ENCODE results near the gene OPN4.
"Not testable (repeated sequence)": the region's sequence is repeated elsewhere in the genome, so short reads cannot be mapped to it uniquely, and the experiment has no call there.

Gene OPN4

DNA sequence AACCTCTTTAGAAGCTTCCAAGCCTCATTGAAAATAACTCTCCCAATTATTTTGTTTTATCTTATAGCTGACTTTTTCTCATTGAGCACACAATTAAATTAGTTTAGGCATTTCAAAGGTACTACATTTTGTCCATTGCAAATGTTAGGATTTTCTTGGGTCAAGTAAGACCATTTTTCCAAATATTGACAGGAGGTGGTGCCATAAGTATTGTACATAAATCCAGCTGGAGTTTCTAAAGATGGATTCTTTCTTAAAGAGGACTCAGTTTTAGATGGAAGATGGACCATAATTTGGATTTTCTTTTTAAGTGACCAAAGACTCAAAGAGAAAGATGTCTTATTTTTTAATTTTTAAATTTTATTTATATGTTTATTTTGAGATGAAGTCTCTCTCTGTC lies 12.3 kb upstream of the OPN4 start:
- no peak overlapping the region for H3K4me3 Mint-ChIP-seq
- no peak for DNase-seq
- H3K27me3 Mint-ChIP-seq, result peaks cover 6 to 8% of the 10 kb centered on the region in 2 donors
- H3K4me1 Mint-ChIP-seq, result peaks cover 0 to 8% of the 10 kb centered on the region in 2 donors
- no peak overlapping the region for H3K27ac Mint-ChIP-seq
- no peak for ATAC-seq (replicated peaks)
- peaks cover 0 to 5% of the 10 kb centered on the region in 2 donors for H3K9me3 Mint-ChIP-seq
- H3K36me3 Mint-ChIP-seq, result no peaks in the 10 kb centered on the region

DNA sequence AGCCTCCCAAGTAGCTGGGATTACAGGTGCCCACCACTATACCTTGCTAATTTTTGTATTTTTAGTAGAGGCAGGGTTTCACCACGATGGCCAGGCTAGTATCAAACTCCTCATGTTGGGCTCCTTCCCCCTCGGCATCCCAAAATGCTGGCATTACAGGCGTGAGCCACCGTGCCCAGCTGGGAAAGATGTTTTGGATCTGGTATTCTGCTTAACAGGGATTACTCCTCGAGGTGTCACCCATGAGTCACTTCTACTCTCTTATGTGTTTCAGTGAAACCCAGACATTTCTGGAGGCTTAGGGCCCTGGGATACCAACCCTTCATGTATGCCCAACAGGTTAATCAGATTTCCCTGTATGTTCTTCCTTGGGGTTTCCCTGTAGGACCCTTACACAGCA lies 11.8 kb upstream of the OPN4 start:
- no peaks in the 10 kb centered on the region for H3K36me3 Mint-ChIP-seq
- H3K4me1 Mint-ChIP-seq, result peaks cover 0 to 8% of the 10 kb centered on the region in 2 donors
- H3K27me3 Mint-ChIP-seq, result peaks cover 6 to 8% of the 10 kb centered on the region in 2 donors
- ATAC-seq (replicated peaks) (no peak), DNase-seq (no peak)
- H3K4me3 Mint-ChIP-seq, result no peak overlapping the region
- H3K9me3 Mint-ChIP-seq, result peaks cover 0 to 5% of the 10 kb centered on the region in 2 donors
- no peak overlapping the region for H3K27ac Mint-ChIP-seq

DNA sequence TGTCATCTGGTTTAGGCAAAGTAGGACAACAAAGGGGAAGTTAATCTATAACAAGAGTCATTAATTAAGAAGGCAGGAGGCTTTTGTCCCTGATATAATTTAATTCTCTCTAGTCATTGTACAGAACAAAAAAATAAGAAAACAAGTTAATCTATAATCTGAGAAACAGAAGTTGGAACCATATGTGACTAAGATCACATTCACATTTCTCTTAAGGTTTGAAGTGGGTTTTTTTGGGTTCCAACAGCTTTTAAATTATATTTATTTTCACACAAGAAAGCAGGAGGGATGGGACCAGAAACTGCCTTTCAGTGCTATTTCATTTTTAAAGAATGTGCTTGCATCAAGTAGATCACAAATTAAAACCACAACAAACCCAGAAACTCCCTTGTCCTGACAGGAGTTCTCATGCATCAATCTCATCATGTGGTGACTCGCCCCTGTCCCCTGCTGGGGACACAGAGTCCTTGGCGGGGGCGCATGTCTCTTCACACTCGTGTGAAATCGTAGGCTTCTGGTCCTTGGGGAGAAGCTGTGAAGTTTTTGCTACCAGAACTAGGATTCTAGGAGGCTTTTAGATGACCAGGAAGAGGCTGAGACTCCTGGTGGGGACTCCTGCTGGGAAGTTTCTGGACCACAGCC lies 10.1 kb upstream of the OPN4 start:
- no peaks in the 10 kb centered on the region for H3K36me3 Mint-ChIP-seq
- no peak for DNase-seq

DNA sequence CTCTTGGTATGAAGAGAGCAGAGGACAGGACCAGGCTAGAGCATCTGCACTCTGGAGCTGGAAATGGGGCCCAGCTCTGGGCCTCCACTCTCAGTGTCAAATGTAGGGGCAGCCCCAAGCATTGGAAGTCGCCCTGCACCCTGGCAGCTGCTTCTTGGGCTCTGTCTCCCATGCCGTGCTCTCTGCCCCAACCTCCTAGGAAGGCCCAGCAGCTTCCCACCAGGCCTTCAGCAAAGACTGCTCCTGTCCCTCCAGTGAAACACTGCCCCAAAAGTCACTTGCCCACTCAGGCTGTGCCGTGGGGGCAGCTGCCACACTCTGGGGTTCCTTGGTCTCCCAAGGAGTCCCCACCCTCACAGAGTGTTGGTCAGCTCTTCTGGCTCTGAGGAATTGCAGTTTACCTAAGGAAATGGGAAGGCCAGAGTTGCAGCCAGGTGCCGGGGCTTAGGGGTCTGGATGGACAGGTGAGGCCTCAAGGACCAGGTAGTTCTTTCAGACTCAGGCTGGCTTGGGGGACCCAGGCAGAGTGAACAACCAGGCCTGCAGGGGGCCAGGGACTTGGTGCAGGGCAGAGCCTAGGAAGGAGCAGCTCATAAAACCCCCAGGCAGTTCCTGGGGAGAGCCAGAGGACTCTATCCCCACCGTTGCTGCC lies 9.4 kb upstream of the OPN4 start:
- no peak overlapping the region for H3K4me3 Mint-ChIP-seq
- H3K36me3 Mint-ChIP-seq, result no peaks in the 10 kb centered on the region
- DNase-seq (no peak), ATAC-seq (replicated peaks) (no peak)
- peaks cover 0 to 5% of the 10 kb centered on the region in 2 donors for H3K9me3 Mint-ChIP-seq
- peaks cover 4 to 13% of the 10 kb centered on the region in 2 donors for H3K27me3 Mint-ChIP-seq
- H3K27ac Mint-ChIP-seq, result no peak overlapping the region
- peaks cover 0 to 8% of the 10 kb centered on the region in 2 donors for H3K4me1 Mint-ChIP-seq

More for the DNA sequence above, 10.1 kb upstream of the OPN4 start:
- ATAC-seq (replicated peaks), result peak in 1 of 2 donors; percentile 41
- Mint-ChIP-seq H3K27me3 (peaks cover 8 to 13% of the 10 kb centered on the region in 2 donors), H3K9me3 (peaks cover 0 to 5% of the 10 kb centered on the region in 2 donors), H3K4me1 (peaks cover 0 to 8% of the 10 kb centered on the region in 2 donors), H3K4me3 (no peak overlapping the region), H3K27ac (no peak overlapping the region)

DNA sequence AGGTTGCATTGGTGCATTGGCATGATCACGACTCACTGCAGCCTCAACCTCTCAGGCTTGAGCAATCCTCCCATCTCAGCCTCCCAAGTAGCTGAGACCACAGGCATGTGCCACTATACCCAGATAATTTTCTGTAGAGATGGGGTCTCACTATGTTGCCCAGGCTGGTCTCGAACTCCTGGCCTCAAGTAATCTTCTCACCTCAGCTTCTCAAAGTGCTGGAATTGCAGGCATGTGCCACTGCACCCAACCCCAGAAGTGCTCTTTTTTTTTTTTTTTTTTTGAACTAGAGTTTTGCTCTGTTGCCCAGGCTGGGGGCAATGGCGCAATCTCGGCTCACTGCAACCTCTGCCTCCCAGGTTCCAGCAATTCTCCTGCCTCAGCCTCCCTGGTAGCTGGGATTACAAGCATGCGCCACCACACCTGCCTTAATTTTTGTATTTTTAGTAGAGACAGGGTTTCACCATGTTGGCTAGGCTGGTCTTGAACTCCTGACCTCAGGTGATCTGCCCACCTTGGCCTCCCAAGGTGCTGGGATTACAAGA lies 8.7 kb upstream of the OPN4 start:
- not testable (repeated sequence) for H3K4me1 Mint-ChIP-seq; H3K9me3 Mint-ChIP-seq; H3K4me3 Mint-ChIP-seq; H3K36me3 Mint-ChIP-seq; ATAC-seq (replicated peaks); H3K27ac Mint-ChIP-seq; DNase-seq
- H3K27me3 Mint-ChIP-seq, result peaks cover 0 to 19% of the 10 kb centered on the region in 2 donors

DNA sequence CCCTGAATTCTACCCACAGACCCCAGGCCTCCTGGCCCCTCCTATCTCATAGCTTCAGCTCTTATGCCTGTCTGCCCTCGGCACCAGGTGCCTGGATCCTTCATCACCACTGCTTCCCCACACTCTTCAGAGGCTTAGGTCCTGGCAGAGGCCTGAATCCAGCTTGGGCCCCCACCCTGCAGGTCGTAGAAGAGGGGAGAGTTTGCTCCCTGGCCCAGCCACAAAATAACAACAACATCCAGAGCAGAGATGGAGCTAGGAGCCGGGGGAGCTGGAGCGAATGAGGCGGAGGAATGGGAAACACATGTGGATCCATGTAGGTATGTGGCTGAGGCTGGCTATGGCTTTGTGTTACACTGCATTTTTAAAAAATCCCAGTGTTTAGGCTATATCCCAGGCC lies 7.8 kb upstream of the OPN4 start:
- no peak for ATAC-seq (replicated peaks)
- H3K4me3 Mint-ChIP-seq, result no peak overlapping the region
- no peaks in the 10 kb centered on the region for H3K36me3 Mint-ChIP-seq
- H3K9me3 Mint-ChIP-seq, result peaks cover 0 to 4% of the 10 kb centered on the region in 2 donors
- no peak overlapping the region for H3K27ac Mint-ChIP-seq
- peaks cover 3 to 26% of the 10 kb centered on the region in 2 donors for H3K27me3 Mint-ChIP-seq
- DNase-seq, result no peak
- H3K4me1 Mint-ChIP-seq, result peaks cover 0 to 8% of the 10 kb centered on the region in 2 donors

DNA sequence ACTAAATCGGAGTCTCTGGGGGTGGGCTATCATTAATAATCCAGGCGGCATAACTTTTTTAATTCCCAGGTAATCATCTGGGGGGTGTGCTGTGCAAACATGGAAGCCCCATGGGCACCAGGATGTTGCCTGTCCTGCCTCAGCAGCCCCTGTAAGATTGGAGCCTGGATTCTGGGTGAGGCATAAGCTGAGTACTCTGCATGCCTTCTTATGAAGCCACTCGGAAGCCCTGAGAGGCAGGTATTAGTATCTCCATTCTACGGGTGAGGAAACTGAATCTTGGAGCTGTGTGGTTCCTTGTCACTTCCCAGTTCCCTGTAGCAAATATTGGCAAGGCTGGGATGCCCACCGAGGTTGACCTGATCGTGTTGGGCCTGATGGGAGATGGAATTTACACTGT lies 7.4 kb upstream of the OPN4 start:
- ATAC-seq (replicated peaks), result no peak
- DNase-seq, result no peak
- H3K27me3 Mint-ChIP-seq, result peaks cover 7 to 26% of the 10 kb centered on the region in 2 donors
- H3K36me3 Mint-ChIP-seq, result no peaks in the 10 kb centered on the region
- no peak overlapping the region for H3K27ac Mint-ChIP-seq
- H3K9me3 Mint-ChIP-seq, result no peaks in the 10 kb centered on the region
- H3K4me1 Mint-ChIP-seq, result peaks cover 0 to 8% of the 10 kb centered on the region in 2 donors
- H3K4me3 Mint-ChIP-seq, result no peak overlapping the region

DNA sequence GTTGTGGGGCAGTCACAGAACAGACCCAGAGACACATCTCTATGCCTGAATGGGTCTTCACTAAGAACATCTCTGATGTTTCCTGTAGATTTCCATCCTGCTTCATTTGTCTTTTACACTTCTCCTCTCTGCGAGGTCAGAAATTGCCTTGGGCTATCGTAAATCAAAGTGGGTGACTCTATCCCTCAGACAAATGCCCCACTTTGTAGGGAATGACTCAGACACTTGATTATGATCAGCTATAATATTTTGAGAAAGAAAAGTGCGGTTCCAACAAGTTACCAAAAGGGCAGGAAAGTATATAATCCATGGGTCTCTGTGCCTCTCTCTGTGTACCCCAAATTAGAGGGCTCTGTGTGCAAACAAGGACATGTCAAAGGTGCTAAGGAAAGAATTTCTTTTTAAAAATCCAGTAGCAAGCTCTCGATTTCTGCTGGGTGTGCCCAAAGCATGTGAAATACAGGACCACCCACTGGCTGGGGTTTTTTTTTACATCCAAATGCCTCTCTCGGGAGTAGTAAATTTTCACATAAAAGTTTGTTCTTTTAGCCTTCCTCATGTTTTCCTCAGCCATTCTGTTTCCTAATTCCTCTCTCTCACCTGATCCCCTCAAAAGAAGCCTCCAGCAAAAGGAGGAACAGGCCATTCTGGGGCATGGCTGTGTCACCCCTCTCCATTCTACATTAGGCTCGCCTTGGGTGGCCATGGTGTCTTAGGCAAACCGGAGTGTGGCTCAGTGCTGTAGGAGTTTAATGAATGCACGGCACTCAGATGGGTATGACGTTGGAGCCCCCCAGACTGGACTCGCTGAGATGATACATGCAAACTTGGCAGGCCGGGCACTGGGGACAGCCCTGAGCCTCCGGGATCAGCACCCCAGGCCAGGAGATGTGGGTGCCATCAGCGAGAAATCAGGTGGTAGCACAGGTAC lies 6.3 kb upstream of the OPN4 start:
- Mint-ChIP-seq H3K27ac (no peak overlapping the region), H3K4me1 (peaks cover 0 to 8% of the 10 kb centered on the region in 2 donors), H3K4me3 (no peak overlapping the region), H3K36me3 (no peaks in the 10 kb centered on the region), H3K9me3 (no peaks in the 10 kb centered on the region), H3K27me3 (peaks cover 7 to 29% of the 10 kb centered on the region in 2 donors)
- DNase-seq, result no peak
- ATAC-seq (replicated peaks), result no peak

DNA sequence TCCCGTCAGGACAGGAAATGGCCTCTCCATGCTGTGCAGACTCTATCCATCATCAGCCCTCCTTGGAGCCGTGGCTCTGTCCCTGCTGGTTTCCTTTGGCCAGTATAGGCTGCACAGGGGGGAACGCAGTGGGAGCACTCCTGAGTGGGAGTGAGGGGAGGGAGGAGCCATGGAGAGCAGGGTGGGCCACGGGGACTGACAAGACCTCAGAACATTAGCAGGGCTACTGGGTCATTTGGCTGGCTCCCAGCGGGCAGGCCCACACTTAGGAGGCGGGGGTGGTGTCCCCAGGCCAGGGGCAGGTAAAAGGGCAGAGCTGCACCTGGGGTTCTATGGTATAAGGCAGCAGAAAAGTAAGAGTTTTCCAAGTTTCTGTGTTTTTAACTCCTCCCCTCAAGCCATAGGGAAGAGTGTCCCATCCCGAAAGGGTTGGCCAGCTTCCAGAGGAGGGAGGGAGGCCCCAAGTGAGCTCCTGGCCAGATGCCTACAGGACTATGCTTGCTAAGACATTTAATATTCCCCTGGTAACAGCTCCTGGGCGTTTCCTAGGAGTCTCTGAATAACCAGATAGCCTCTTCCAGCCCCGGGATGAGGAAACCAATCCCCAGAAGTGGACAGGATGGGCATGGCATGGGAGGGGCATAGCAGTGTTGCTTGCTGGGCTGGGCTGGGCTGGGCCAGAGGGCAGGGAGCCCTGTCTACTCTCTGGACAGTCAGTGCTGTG lies 5.5 kb upstream of the OPN4 start:
- DNase-seq, result no peak
- Mint-ChIP-seq H3K9me3 (no peaks in the 10 kb centered on the region), H3K36me3 (no peaks in the 10 kb centered on the region), H3K4me3 (no peak overlapping the region), H3K27ac (no peak overlapping the region), H3K27me3 (peaks cover 7 to 29% of the 10 kb centered on the region in 2 donors), H3K4me1 (no peaks in the 10 kb centered on the region)
- no peak for ATAC-seq (replicated peaks)

DNA sequence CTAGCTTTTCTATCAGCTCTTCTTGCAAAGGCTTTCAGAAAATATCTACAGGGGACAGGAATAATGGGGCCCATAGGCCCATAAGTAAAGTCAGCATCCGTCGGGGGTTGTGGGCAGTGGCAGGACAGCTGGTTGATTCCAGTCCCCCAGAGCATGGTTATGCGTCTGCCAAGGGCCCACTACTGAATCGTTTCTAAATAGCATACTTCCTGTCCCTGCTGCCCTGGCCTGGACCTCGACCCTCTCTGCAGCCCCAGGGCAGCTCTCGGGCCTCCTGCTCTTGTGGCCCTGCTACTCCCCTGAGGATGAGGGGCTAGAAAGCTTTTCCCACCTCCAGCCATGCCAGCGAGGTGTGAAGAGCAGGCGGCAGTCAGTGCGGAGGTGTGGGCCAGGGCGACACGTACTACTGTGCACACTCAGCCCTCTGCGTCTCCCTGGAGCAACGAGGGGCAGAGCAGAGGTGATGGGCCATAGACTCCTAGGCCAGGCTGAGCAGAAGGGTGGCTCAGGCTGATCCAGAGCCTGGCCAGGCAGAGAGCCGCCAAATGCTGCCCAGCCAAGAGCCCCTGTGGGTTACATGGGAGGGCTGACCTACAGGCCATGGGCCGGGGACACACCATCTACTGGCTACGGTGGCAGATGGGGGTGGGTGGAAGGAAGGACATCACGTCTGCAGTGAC lies 4.7 kb upstream of the OPN4 start:
- no peaks in the 10 kb centered on the region for H3K4me1 Mint-ChIP-seq
- H3K36me3 Mint-ChIP-seq, result no peaks in the 10 kb centered on the region
- no peak for DNase-seq

DNA sequence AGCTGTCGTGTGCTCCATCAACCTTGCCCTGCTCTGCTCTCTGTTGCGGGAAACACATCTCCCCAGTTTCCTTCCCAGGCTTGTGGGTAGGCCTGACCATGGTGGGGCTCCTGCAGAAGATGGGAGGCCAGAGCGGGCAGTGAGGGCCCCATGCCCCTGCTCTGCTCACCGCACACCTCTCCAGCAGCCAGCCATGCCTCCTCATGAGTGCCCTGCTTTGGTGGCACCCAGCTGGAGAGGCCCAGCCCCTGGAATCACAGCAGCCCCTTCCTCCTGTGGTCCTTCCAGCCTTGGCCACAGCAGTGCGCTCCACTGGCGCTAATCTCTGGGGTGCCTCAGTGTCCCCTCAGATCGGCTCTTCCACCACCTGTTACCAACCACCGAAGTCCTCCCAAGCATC lies 4.2 kb upstream of the OPN4 start:
- ATAC-seq (replicated peaks) (no peak), DNase-seq (no peak)
- Mint-ChIP-seq H3K4me3 (no peak overlapping the region), H3K9me3 (no peaks in the 10 kb centered on the region), H3K36me3 (no peaks in the 10 kb centered on the region), H3K27ac (no peak overlapping the region), H3K27me3 (peaks cover 7 to 29% of the 10 kb centered on the region in 2 donors), H3K4me1 (no peaks in the 10 kb centered on the region)

More for the DNA sequence above, 4.7 kb upstream of the OPN4 start:
- no peak for ATAC-seq (replicated peaks)
- Mint-ChIP-seq H3K4me3 (no peak overlapping the region), H3K27me3 (peaks cover 7 to 29% of the 10 kb centered on the region in 2 donors), H3K9me3 (no peaks in the 10 kb centered on the region), H3K27ac (no peak overlapping the region)

DNA sequence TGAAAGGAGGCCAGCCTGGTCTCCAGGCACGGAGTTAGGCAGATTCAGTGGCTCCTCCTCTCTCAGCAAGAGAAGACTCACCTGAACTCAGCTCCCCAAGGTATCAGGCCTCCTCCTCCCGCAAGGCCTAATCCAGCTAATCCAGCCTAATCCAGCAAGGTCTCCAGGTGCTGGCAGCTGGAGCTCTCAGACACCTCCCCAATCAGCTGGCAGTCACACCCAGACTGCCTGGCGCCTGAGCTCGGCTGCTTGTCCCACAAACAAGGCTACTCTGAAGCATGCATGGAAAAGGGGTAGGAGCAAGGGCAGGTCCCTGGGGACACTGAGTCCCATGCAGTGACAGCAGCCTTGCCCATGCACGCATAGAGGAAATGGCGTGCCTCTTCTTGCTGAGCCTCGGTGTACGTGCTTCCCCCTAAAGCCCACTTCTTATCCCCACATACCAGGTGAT lies 3.3 kb upstream of the OPN4 start:
- DNase-seq (no peak), ATAC-seq (replicated peaks) (no peak)
- H3K27me3 Mint-ChIP-seq, result peaks cover 7 to 29% of the 10 kb centered on the region in 2 donors
- no peaks in the 10 kb centered on the region for H3K9me3 Mint-ChIP-seq
- H3K27ac Mint-ChIP-seq, result no peak overlapping the region
- no peaks in the 10 kb centered on the region for H3K36me3 Mint-ChIP-seq
- no peaks in the 10 kb centered on the region for H3K4me1 Mint-ChIP-seq
- no peak overlapping the region for H3K4me3 Mint-ChIP-seq

DNA sequence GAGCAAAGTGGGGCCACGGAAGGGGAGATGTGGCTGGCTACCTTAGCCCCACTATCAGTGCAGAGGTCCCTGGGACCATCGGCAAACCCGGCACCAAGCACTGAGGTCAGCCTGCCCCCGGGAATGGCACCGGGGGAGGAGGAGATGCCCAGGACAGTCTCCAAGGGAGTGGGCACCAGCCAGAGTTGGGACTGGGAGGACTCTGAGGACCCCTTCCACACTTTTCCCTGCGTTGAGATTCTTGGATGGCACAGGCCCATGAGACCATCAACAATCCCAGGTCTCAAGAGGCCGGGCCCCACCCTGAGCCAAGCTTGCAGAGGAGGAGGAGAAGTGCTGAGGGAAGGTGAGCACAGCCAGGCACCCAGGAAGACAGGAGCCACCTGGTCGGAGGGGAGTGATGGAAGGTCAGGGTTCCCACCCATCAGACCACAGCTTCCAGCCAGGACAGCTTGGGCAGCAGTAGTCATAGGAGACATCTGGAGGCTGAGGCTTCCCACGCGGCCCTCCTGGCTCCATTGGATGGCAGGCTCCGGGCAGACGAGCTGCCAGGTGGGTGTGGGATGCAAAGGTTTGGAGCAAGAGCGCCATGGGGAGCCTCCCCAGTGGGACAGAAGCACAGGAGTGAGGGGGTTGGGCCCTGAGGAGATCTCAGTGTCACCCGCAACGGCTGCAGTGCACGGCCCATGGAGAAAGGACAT lies 2.6 kb upstream of the OPN4 start:
- Mint-ChIP-seq H3K9me3 (no peaks in the 10 kb centered on the region), H3K36me3 (no peaks in the 10 kb centered on the region), H3K27me3 (peaks cover 7 to 29% of the 10 kb centered on the region in 2 donors), H3K27ac (no peak overlapping the region), H3K4me3 (no peak overlapping the region), H3K4me1 (no peaks in the 10 kb centered on the region)
- no peak for ATAC-seq (replicated peaks)
- DNase-seq, result no peak
